Mucosa of gallbladder (tissue), 1 donor: ENCODE results near the gene GPR137B. TPM values are rescaled to one million over a fixed set of nuclear protein-coding genes. Genes with fewer than 3 reads are reported as not detected.

Source experiments
- DNase-seq: peaks from one replicate; pipeline ENCODE4 v3.0.0-alpha.2; 2020; ENCODE audit warnings: low spot score
- total RNA-seq: library from RNA; stranded (reverse); gene quantifications from one replicate; pipeline ENCODE4 v1.2.1, GENCODE V29; 2021
- donor health status: DM: no; HTN: no; CAD: no.

Gene GPR137B
- total RNA-seq, 1 donor from 2014 or later = 30.5 TPM

DNA sequence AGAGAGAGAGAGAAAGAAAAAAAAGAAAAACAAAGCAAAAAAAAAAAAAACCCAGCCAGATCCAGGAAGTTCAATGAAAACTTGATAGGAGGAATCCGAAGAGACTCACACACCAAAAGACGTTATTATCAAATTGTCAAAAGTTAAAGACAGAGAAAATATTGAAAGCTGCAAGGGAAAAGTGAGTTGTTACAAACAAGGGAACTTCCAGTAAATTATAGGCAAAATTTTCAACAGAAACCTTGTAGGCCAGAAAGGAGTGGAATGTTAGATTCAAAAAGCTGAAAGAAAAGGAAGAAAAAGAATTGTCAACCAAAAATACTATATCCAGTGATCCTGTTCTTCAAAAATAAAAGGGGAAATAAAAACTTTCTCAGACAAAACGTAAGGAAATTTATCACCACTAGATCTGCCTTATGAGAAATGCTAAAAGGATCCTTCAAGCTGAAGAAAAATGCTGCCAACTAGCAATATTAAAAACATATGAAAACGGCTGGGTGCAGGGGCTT, 115.8 kb downstream of the GPR137B start:
- DNase-seq = no peak

Other genes with a start within 250 kb of the GPR137B start
- gene NID1, start 77.4 kb upstream of the GPR137B start, total RNA-seq = 89.4 TPM
- gene ERO1B, start 139.4 kb downstream of the GPR137B start, total RNA-seq = 62.1 TPM